Measurements from ENCODE around the gene KRTAP2-2. TPM values are rescaled to one million over a fixed set of nuclear protein-coding genes. Genes with fewer than 3 reads are reported as not detected.
"Not testable (repeated sequence)": the region's sequence is repeated elsewhere in the genome, so short reads cannot be mapped to it uniquely, and the experiment has no call there.

KRTAP2-2 gene
- total RNA-seq, 1 donor from 2014 or later: not detected

DNA sequence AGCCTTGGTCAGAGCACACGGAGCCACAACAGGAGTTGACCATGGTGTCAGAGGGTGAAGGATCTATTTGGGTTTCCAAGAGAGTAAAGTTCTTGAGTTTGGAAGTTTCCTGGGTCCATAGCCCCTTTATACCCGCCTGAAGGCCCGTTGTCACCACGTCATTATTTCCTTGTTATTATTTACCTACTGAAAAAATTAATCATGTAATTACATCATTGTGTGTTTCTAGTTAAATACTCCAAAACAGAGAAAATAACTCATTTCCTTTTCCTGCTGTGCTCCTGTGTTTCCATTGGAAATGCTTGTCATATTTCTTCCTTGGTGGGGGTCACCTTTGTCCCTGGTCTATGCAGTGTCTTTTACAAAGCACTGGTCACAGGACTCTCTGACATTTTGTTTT is 43.0 kb upstream of the KRTAP2-2 start, which contains the start of gene KRTAP4-8:
TSS of gene KRTAP4-8 (minus strand) at position 101 of the 400 bp plus-strand sequence. CDS start at position 43, 58 bp downstream.
- no peak within 1 kb of the TSS for H3K27ac ChIP-seq (replicated peaks)
- no peak for TF ChIP-seq CTCF (IDR thresholded peaks at IDR 0.05; ENCODE audit: borderline replicate concordance)
- peaks cover 50% of the 10 kb centered on the region for H3K27me3 ChIP-seq (ENCODE audit: low read depth)
- H3K4me1 ChIP-seq: no peaks in the 10 kb centered on the region
- H3K36me3 ChIP-seq: no peaks in the 10 kb centered on the region
- intact Hi-C loops (cut with micrococcal nuclease): no loop called here
- H3K4me3 ChIP-seq: no peak within 1 kb of the TSS
- DNase-seq: no peak
- no peaks in the 10 kb centered on the region for H3K9me3 ChIP-seq (replicated peaks)

GRCh38 chr17:41096055-41096454 is 41.0 kb upstream of the KRTAP2-2 start:
- TF ChIP-seq CTCF (IDR thresholded peaks at IDR 0.05; ENCODE audit: borderline replicate concordance): no peak
- H3K36me3 ChIP-seq: no peaks in the 10 kb centered on the region
- H3K27me3 ChIP-seq (ENCODE audit: low read depth): peaks cover 41% of the 10 kb centered on the region
- no peak for DNase-seq
- intact Hi-C loops (cut with micrococcal nuclease): no loop called here
- H3K9me3 ChIP-seq (replicated peaks): no peaks in the 10 kb centered on the region
- no peak overlapping the region for H3K27ac ChIP-seq (replicated peaks)
- no peaks in the 10 kb centered on the region for H3K4me1 ChIP-seq
- no peak overlapping the region for H3K4me3 ChIP-seq

DNA sequence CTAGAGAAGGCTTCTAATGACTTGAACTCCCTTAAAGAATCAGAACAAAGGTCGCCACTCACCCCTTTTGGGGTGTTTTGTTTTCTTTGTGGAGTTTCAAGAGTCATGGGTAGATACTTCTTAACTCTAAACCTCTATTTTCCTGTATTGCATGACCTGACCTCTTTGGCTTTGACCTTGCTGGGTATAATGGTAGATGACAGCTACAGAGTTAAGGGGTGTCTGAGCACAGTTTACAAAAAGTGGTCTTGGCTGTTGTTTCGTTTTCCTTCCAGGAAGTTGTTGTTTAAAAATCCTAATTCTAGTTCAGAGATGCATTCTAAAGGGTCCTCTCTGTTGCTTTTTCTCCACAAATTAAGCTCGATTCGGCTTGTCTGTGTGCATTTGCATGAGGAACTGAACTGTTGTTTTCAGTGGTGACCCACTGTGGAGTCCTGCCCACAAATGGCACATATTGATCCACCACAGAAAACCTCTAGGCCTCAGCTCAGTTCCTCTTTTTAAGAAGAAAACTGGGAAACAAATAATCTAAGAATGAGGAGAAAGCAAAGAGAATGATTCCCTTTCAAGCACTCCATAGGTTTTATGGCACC is 33.8 kb upstream of the KRTAP2-2 start:
- H3K27ac ChIP-seq (replicated peaks); H3K4me3 ChIP-seq; H3K4me1 ChIP-seq; DNase-seq; intact Hi-C loops (cut with micrococcal nuclease); H3K27me3 ChIP-seq (ENCODE audit: low read depth); H3K9me3 ChIP-seq (replicated peaks); H3K36me3 ChIP-seq: not testable (repeated sequence)

GRCh38 chr17:41084100-41084856 is 29.2 kb upstream of the KRTAP2-2 start, which contains the start of gene KRTAP4-7:
Gene KRTAP4-7 (plus strand): TSS chr17:41084150. CDS start chr17:41084207, 57 bp downstream.
- H3K4me1 ChIP-seq; intact Hi-C loops (cut with micrococcal nuclease); H3K27ac ChIP-seq (replicated peaks); H3K36me3 ChIP-seq; H3K4me3 ChIP-seq; DNase-seq; H3K9me3 ChIP-seq (replicated peaks): not testable (repeated sequence)
- peaks cover 23% of the 10 kb centered on the region for H3K27me3 ChIP-seq (ENCODE audit: low read depth)

DNA sequence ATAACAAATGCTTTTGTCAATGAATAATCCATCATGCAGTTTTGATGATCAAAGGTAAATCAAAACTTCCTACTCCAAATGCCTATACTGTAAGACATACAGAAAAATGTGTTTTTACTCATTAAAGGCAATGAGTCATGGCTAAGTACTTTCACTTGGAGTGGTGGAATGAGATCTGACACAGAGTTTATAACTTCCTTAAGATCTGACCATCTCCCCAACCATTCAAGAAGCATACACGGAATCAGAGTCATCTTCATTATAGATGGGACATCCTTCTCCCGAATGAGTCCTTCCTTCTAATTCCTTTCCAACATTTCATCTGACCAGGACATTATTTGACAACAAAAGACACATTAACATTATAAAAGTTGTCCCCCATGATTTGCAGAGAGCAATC is 28.4 kb upstream of the KRTAP2-2 start:
- H3K4me1 ChIP-seq; H3K27ac ChIP-seq (replicated peaks); H3K9me3 ChIP-seq (replicated peaks); H3K4me3 ChIP-seq; H3K36me3 ChIP-seq; intact Hi-C loops (cut with micrococcal nuclease); DNase-seq: not testable (repeated sequence)
- H3K27me3 ChIP-seq (ENCODE audit: low read depth): peaks cover 30% of the 10 kb centered on the region

- TF ChIP-seq CTCF (IDR thresholded peaks at IDR 0.05; ENCODE audit: borderline replicate concordance): no peak
- intact Hi-C loops (cut with micrococcal nuclease): no loop called here
- Histone ChIP-seq H3K4me3 (no peak overlapping the region), H3K27me3 (ENCODE audit: low read depth) (peaks cover 35% of the 10 kb centered on the region), H3K9me3 (replicated peaks) (no peaks in the 10 kb centered on the region), H3K27ac (replicated peaks) (no peak overlapping the region), H3K36me3 (no peaks in the 10 kb centered on the region), H3K4me1 (no peaks in the 10 kb centered on the region)
- DNase-seq: no peak
These were observed 27.6 kb upstream of the KRTAP2-2 start for GRCh38 chr17:41082626-41083025.

GRCh38 chr17:41076788-41077187 is 21.8 kb upstream of the KRTAP2-2 start:
- Histone ChIP-seq H3K27ac (replicated peaks) (no peak overlapping the region), H3K27me3 (ENCODE audit: low read depth) (peaks cover 60% of the 10 kb centered on the region), H3K4me1 (no peaks in the 10 kb centered on the region), H3K9me3 (replicated peaks) (no peaks in the 10 kb centered on the region), H3K36me3 (no peaks in the 10 kb centered on the region), H3K4me3 (no peak overlapping the region)
- intact Hi-C loops (cut with micrococcal nuclease): no loop called here
- DNase-seq: no peak
- TF ChIP-seq CTCF (IDR thresholded peaks at IDR 0.05; ENCODE audit: borderline replicate concordance): no peak

Data from left ventricle myocardium inferior (tissue), 1 donor.